ENCODE data around the gene PALLD. TPM values are rescaled to one million over a fixed set of nuclear protein-coding genes. Genes with fewer than 3 reads are reported as not detected.

Gene PALLD
- polyA plus RNA-seq, 1 donor (not counting 4 experiments of a cell fraction or from before 2014, with no cell fraction given), result 136 TPM

DNA sequence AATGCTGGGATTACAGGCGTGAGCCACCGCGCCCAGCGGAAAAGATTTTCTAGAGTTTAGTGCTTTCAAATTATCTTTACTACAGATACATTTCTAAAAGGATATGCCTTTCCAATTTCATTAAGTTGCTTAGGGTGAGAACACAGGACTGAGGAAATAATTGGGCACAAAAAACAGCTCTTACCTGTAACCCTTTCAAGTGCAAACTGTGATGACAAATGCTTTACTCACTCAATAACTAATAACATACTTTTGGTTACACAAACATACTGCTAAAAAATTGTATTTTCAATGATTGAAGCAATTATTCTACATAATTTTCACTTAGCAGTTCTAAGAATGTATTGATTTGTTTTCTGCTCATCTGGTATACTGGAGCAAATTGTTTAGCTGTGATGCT lies 40.2 kb downstream of the PALLD start:
- H3K9me1 ChIP-seq (ENCODE audit: control insufficient read depth, extremely low read depth, insufficient read depth, low read length), result no peaks in the 10 kb centered on the region
- DNase-seq (ENCODE audit: low read depth, low spot score), result no peak
- H3K4me3 ChIP-seq (ENCODE audit: control insufficient read depth in 2 of 3, extremely low read depth in 1 of 3, insufficient read depth in 2 of 3, low read depth in 1 of 3, low read length in 3 of 3), result no peak overlapping the region
- no peaks in the 10 kb centered on the region for H3K36me3 ChIP-seq (ENCODE audit: control insufficient read depth in 2 of 2, extremely low read depth in 1 of 2, insufficient read depth in 2 of 2, low read length in 2 of 2)
- H2AFZ ChIP-seq (ENCODE audit: control insufficient read depth, low read length), result no peak overlapping the region
- no peaks in the 10 kb centered on the region for H3K27me3 ChIP-seq (ENCODE audit: control insufficient read depth, extremely low read depth, insufficient read depth, low read length)
- peak overlapping the region; percentile 49 for H3K4me2 ChIP-seq (ENCODE audit: control insufficient read depth, extremely low read depth, insufficient read depth, low read depth, low read length)
- H3K9me3 ChIP-seq (ENCODE audit: control insufficient read depth, low read depth, low read length), result no peaks in the 10 kb centered on the region
- no peaks in the 10 kb centered on the region for H4K20me1 ChIP-seq (ENCODE audit: control insufficient read depth, extremely low read depth, insufficient read depth, low read length)
- peaks cover 15% of the 10 kb centered on the region for H3K4me1 ChIP-seq (ENCODE audit: control insufficient read depth, extremely low read depth, insufficient read depth, low read length)
- H3K9ac ChIP-seq (ENCODE audit: control insufficient read depth, extremely low read depth, insufficient read depth, low read length), result no peak overlapping the region
- FAIRE-seq, result peak; percentile 29
- dilution Hi-C loops (cut with MboI; ENCODE audit: extremely low pct_ligation_motif_present, low sequenced_read_pairs), result no loop called here
- TF ChIP-seq, protein P1, sequence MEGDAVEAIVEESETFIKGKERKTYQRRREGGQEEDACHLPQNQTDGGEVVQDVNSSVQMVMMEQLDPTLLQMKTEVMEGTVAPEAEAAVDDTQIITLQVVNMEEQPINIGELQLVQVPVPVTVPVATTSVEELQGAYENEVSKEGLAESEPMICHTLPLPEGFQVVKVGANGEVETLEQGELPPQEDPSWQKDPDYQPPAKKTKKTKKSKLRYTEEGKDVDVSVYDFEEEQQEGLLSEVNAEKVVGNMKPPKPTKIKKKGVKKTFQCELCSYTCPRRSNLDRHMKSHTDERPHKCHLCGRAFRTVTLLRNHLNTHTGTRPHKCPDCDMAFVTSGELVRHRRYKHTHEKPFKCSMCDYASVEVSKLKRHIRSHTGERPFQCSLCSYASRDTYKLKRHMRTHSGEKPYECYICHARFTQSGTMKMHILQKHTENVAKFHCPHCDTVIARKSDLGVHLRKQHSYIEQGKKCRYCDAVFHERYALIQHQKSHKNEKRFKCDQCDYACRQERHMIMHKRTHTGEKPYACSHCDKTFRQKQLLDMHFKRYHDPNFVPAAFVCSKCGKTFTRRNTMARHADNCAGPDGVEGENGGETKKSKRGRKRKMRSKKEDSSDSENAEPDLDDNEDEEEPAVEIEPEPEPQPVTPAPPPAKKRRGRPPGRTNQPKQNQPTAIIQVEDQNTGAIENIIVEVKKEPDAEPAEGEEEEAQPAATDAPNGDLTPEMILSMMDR (optimal IDR thresholded peaks at IDR 0.05 in 1 of 3, IDR thresholded peaks at IDR 0.05 in 1 of 3, conservative IDR thresholded peaks at IDR 0.05 in 1 of 3; ENCODE audit: extremely low read depth in 1 of 3, insufficient read depth in 2 of 3, low read length in 3 of 3), result no peak
- TF ChIP-seq EZH2 (IDR thresholded peaks at IDR 0.05; ENCODE audit: low read length), result no peak
- no peaks in the 10 kb centered on the region for H3K79me2 ChIP-seq (ENCODE audit: control insufficient read depth, insufficient read depth, low read length)
- no peak overlapping the region for H3K27ac ChIP-seq (ENCODE audit: control insufficient read depth, insufficient read depth, low read length)

DNA sequence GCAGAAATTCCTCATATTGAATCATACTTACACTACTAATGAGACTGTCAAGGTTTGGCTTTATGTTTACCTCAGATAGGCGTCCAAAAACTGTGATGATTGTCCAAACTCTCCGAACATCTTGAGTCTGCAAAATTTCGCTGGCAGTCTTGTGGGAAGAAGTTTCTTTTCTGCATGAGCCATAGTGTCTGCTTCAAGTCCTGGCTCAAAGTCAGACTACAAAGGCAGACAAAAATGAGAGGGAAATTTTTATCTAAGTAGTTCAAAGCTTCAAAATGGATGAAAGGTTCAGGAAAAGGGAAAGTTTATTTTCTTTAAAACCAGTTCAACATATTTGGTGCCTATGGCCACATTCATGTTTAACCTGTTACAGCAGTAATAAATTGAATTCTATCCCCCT lies 40.7 kb downstream of the PALLD start:
- Histone ChIP-seq H3K36me3 (ENCODE audit: control insufficient read depth in 2 of 2, extremely low read depth in 1 of 2, insufficient read depth in 2 of 2, low read length in 2 of 2) (no peaks in the 10 kb centered on the region), H3K27me3 (ENCODE audit: control insufficient read depth, extremely low read depth, insufficient read depth, low read length) (no peaks in the 10 kb centered on the region), H2AFZ (ENCODE audit: control insufficient read depth, low read length) (peak overlapping the region; percentile 50), H3K27ac (ENCODE audit: control insufficient read depth, insufficient read depth, low read length) (peak overlapping the region; percentile 19), H4K20me1 (ENCODE audit: control insufficient read depth, extremely low read depth, insufficient read depth, low read length) (no peaks in the 10 kb centered on the region), H3K9me3 (ENCODE audit: control insufficient read depth, low read depth, low read length) (no peaks in the 10 kb centered on the region), H3K4me1 (ENCODE audit: control insufficient read depth, extremely low read depth, insufficient read depth, low read length) (peaks cover 15% of the 10 kb centered on the region), H3K9me1 (ENCODE audit: control insufficient read depth, extremely low read depth, insufficient read depth, low read length) (no peaks in the 10 kb centered on the region), H3K9ac (ENCODE audit: control insufficient read depth, extremely low read depth, insufficient read depth, low read length) (no peak overlapping the region), H3K79me2 (ENCODE audit: control insufficient read depth, insufficient read depth, low read length) (no peaks in the 10 kb centered on the region), H3K4me2 (ENCODE audit: control insufficient read depth, extremely low read depth, insufficient read depth, low read depth, low read length) (peak overlapping the region; percentile 49), H3K4me3 (ENCODE audit: control insufficient read depth in 2 of 3, extremely low read depth in 1 of 3, insufficient read depth in 2 of 3, low read depth in 1 of 3, low read length in 3 of 3) (no peak overlapping the region)
- FAIRE-seq (peak; percentile 29), DNase-seq (ENCODE audit: low read depth, low spot score) (no peak)
- dilution Hi-C loops (cut with MboI; ENCODE audit: extremely low pct_ligation_motif_present, low sequenced_read_pairs), result no loop called here
- no peak for TF ChIP-seq EZH2 (IDR thresholded peaks at IDR 0.05; ENCODE audit: low read length)
- TF ChIP-seq, protein P1 (optimal IDR thresholded peaks at IDR 0.05 in 1 of 3, IDR thresholded peaks at IDR 0.05 in 1 of 3, conservative IDR thresholded peaks at IDR 0.05 in 1 of 3; ENCODE audit: extremely low read depth in 1 of 3, insufficient read depth in 2 of 3, low read length in 3 of 3), result no peak

All from keratinocyte (primary cell).